Activated CD8-positive, alpha-beta memory T cell treated with anti-CD3 and anti-CD28 coated beads, Interleukin-2, amount 50 U/mL, for 4 hours (primary cell): Measurements from ENCODE around the gene RCC1.
A peak's percentile ranks its signal among the peaks of the same experiment; 100 is the strongest.
"Not testable (repeated sequence)": the region's sequence is repeated elsewhere in the genome, so short reads cannot be mapped to it uniquely, and the experiment has no call there.

Experiments used
- DNase-seq: peaks from one replicate; pipeline ENCODE4 v3.0.0-alpha.2; 2020

Gene RCC1, protein sequence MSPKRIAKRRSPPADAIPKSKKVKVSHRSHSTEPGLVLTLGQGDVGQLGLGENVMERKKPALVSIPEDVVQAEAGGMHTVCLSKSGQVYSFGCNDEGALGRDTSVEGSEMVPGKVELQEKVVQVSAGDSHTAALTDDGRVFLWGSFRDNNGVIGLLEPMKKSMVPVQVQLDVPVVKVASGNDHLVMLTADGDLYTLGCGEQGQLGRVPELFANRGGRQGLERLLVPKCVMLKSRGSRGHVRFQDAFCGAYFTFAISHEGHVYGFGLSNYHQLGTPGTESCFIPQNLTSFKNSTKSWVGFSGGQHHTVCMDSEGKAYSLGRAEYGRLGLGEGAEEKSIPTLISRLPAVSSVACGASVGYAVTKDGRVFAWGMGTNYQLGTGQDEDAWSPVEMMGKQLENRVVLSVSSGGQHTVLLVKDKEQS

DNA sequence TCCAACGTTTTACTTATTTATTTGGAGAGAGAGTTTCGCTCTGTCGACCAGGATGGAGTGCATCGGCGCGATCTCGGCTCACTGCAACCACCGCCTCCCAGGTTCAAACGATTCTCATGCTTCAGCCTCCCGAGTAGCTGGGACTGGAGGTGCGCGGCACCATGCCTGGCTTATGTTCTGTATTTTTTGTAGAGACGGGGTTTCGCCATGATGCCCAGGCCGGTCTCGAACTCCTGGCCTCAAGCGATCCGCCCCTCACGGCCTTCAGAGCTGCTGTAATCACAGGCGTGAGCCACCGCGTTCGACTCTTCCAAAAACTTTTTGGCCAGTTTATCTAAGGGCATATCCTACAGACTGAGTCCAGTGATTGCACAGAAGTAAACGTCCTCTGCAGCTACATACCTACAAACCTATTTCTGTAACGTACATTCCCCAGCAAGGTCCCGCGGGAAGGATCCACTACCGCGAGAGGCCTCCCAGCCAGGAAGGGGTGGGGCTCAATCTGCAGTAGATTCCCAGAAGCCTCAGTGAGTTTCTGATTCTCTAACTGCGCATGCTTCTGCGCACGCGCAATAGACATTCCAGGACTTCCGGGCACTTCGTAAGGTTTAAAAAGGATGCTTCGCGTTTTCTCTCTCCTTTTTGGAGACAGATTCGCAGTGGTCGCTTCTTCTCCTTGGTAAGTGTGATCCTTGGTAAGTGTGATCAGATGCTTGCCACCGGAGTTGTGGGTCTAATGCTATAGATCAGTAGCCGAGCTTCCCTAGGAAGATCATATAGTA is at the start of gene RCC1:
Gene RCC1, plus strand, starts transcription at position 638 of the 782 bp plus-strand sequence. CDS start 23,824 bp downstream, outside the sequence.
- DNase-seq: peak; percentile 93

DNA sequence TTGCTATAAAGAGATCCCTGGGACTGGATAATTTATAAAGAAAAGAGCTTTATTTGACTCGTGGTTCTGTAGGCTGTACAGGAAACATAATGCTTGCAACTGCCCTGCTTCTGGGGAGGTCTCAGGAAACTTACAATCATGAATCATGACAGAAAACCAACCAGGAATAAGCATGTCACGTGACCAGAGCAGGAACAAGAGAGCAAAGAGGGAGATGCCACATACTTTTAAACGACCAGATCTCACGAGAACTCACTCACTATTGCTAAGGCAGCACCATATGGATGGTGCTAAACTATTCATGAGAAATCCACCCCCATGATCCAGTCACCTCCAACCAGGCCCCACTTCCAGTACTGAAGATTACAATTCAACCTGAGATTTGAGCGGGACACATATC is 49.8 kb upstream of the RCC1 start:
- no peak for DNase-seq

DNA sequence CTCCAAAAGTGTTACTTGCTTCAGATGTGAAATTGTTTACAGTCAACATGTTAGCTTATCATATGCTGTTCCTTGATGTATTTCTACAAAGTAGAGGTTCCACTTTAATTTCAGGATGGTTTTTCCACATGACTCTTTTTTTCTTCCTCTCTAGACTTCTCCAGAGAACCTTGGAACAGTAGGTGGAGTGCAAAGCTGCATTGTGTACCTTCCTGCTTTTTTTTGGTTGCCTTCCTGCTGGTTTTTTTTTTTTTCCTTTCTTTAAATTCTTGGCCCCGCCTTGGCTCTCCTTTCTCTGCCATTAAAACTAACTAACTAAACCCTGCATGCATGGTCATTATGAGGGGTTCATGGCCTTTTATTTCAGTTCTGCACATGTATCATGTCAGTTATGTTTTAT is 48.2 kb upstream of the RCC1 start:
- DNase-seq: no peak

DNA sequence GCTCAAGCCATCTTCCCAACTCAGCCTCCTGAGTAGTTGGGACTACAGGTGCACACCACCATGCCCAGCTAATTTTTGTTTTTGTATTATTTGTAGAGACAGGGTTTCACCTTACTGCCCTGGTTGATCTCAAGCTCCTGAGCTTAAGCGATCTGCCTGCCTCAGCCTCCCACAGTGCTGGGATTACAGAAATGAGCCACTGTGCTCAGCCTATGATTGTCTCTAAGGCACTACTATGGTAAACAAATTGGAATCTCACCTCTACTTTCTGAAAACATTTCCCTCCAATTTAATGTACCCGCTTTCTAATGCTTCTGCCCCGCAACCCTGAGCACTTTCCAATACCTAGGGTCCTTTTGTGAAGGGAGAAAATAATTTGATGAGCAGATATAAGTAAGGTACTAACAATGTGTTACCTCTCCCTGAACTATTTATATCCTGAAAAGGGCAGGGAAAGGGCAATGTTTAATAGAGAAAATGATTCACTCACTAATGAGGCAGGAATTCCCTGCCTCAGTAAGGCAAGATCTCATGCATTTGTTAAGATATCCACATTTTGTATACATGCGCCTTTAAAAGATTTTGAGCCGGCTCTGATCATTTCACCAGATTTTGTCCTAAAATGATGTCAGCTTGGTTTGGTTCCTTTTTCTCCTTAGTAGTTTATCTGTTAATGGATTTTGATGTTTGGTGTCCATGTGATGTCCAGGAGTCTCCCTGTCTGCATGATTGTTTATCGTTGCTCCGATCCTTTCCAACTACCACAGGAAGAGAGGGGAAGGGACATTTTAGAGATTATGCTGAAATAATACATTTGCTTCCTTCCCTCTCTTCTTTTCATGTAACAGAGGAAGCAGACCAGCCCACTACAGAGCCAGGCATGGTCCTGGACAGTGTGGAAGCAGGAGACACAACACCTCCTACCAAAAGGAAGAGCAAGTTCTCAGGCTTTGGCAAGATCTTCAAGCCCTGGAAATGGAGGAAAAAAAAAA is 47.3 kb upstream of the RCC1 start:
- DNase-seq: no peak

DNA sequence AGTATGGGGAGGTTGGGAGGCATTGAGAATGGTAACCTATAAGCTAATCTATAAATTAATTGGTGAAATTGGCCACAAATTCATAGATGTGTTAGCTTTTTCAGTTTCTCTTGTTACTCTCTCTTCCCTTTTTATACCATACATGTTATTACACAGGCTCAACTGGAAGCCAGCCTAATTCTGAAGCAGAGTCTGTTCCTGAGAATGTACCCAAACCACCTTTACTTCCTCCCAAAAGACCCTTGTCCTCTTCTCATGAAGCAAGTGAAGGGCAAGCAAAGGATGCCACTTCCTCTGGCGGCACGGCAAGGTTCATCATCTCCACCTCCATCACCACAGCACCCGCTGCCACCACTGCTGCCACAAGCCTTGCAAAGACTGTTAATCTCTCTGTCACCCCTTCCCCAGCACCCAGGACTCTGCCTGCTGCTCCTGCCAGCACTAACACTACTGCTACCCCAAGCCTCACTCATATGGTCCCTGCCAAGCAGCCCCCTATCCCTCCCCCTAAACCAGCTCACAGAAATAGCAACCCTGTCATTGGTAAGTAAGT is 39.5 kb upstream of the RCC1 start:
- DNase-seq: no peak

DNA sequence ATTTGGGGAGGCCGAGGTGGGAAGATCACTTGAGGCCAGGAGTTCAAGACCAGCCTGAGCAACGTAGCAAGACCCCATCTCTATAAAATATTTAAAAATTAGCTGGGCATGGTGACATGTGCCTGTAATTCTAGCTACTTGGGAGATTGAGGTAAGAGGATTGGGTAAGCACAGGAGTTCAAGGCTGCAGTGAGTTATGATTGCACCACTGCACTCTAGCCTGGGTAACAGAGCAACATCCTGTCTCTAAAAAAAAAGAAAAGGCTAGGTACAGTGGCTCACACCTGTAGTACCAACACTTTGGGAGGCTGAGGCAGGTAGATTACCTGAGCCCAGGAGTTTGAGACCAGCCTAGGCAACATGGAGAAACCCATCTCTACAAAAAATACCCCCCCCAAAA is 35.7 kb upstream of the RCC1 start:
- DNase-seq: no peak

DNA sequence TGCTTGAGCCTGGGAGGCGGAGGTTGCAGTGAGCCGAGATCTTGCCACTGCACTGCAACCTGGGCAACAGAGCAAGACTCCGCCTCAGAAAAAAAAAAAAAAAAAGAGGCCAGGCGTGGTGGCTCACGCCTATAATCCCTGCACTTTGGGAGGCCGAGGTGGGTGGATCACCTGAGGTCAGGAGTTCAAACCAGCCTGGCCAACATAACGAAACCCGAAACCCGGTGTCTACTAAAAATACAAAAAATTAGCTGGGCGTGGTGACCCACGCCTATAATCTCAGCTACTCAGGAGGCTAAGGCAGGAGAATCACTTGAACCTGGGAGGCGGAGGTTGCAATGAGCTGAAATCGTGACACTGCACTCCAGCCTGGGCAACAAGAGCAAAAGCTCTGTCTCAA is 26.3 kb upstream of the RCC1 start:
- DNase-seq: not testable (repeated sequence)

DNA sequence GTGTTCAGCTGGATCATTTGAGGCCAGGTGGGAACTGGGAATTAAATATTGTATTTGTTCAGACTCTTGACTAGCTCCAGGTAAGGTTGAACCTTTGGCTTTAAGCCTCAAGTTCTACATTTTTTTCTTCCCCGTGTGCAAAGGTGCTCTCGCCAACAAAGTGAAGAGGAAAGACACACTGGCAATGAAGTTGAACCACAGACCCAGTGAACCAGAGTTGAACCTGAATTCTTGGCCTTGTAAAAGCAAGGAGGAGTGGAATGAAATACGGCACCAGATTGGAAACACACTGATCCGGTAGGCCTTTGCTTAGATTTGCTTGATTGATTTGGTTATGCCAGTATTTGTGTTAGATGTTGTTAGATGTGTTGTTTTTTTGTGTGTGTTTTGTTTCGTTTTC is 25.5 kb upstream of the RCC1 start:
- DNase-seq: no peak

DNA sequence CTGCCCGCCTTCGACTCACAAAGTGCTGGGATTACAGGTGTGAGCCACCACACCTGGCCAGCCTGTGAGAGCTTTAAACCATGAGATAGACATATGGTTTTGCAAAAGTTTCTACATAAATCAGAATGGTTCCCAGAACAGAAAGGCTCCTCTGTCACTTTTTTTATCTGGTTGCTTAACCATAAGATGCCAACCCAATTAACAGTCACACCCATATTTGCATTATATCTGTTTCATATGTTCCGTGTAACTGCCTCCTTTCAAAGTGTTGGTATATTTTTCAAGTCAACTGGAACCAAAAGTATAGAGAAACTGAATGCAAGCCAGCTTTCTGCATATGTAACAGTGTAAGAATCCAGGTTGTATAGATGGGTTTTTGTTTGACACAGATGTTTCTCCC is 23.7 kb upstream of the RCC1 start:
- no peak for DNase-seq

DNA sequence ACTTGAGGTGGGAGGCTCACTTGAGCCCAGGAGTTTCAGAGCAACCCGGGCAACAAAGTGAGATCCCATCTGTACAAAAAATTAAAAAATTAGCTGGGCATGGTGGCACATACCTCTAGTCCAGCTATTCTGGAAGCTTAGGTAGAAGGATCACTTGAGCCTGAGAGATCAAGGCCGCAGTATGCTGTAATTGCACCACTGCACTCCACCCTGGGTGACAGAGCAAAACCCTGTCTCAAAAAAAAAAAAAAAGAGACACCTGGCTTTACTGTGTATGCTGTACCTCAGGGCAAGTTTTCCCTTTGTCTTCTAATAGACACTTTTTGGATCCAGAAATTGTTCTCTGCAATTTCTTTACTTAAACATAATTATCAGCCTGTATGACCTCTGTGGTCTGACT is 23.1 kb upstream of the RCC1 start:
- no peak for DNase-seq

DNA sequence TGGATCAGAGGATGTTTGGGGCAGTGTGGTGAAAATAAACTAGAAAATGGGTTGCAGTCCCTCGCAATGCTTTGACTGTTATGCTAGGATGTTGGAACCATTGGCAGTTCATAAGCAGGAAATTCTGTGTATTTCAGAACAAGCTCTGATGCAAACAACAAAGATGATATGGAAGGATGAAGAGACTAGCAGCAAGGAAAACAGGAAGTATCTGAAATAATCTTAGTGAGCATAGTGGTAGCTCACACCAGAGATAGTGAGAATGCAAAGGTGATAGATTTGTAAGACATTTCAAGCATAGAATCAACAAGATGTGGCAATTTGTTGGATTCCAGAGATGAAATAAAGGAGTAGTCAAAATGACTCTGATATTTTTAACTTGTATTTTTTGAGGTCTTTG is 11.1 kb upstream of the RCC1 start:
- no peak for DNase-seq

DNA sequence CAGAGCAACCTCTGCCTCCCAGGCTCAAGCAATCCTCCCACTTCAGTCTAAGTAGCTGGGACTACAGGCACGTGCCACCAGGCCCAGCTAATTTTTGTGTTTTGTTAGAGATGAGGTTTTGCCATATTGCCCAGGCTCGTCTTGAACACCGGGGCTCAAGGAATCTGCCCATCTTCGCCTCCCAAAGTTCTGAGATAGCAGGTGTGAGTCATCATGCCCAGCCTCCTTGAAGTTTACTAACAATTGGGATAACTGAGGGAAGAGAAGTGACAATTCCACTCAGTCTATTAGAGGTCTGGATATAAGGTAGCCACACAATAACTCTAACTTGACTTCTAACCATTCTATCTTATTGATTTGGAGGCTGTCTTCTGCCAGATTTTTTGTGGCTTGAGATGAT is 6.3 kb upstream of the RCC1 start:
- no peak for DNase-seq

DNA sequence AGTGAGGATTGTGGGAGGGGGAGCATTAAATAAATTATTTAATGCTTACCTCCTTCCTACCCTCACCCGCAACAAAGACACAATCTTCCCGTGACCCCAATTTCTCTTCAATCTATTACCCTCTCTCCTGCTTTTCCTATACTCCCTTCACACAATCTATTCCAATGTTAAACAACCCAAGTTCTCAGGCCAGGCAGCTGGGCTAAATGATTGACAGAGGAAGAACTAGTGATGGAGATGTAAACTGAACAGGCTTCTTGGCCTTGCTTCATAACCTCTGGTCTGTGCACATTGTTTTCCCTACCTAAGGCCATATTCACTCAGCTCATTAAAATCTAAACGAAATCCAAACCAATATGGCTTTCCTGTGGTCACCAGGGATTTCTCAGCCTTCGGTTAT is 3.9 kb upstream of the RCC1 start:
- DNase-seq: no peak

DNA sequence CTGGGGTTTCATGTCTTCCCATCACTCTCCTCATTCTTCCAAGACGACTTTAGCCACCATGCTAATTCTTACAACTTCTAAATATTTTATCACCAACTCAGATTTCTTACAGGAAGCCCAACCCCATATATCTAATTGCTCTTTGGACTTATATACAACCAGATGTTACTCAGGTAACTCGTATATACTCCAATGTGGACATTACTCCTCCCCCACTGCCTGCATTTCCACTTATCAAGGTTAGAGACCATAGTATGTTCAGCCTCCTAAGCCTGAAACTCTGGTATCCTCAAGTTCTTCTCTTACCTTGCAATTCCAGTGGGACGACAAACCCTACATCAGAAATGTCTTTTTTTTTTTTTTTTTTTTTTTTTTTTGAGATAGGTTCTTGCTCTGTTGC is 2.7 kb upstream of the RCC1 start:
- no peak for DNase-seq

DNA sequence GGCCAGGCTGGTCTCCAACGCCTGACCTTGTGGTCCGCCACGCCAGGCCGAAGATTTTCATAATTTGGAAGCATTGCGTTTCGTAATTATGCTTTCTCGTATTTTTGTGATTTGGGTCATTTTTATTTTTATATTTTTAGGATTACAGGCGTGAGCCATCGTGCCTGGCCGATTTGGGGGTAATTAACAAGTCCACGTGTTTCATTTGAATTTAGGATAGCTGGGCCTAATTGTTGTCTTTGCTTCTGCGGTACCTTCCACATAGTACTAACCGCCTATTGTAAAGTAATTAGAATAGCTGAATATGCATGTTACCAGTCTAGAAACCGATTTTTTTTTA is 1.0 kb downstream of the RCC1 start:
- DNase-seq: no peak

DNA sequence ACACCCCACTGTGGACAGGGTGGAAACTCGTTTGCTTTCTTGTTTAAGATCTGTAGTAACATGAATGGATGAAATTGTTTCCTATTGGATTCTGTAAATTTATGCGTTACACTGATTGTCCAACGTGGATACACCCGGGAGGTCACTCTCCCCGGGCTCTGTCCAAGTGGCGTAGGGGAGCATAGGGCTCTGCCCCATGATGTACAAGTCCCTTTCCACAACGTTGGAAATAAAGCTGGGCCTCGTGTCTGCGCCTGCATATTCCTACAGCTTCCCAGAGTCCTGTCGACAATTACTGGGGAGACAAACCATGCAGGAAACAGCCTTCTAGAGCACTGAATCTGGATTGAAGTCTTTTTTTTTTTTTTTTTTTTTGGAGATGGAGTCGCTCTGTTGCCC is 1.4 kb downstream of the RCC1 start:
- DNase-seq: no peak

DNA sequence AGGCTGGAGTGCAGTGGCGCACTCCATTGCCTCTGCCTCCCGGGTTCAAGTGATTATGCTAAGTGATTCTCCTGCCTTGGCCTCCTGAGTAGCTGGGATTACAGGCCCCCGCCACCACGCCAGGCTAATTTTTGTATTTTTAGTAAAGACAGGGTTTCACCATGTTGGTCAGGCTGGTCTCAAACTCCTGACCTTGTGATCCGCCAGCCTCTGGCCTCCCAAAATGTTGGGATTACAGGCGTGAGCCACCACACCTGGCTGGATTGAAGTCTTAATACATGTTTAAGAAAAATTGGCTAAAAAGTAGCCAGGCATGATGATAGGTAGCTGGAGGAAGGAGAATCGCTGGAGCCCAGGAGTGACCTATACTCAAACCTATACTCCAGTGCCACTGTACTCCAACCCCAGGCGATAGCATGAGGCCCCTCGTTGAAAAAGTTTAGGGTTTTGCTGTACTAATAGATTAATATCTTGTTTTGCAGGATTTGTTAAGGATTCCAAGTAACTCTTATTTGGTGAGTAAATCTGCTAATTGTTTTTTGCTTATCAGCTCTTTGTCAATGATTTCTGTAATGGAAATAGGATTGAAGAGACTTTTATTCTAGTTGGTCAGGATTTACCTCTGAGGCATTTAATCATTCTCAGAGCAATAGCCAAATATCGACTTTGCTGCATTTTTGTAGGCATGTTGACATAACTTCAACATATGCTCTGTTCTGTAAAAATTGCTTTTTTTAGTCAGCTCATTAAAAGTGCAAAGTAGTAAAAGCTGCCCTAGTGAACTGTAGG is 2.0 kb downstream of the RCC1 start:
- DNase-seq: no peak

DNA sequence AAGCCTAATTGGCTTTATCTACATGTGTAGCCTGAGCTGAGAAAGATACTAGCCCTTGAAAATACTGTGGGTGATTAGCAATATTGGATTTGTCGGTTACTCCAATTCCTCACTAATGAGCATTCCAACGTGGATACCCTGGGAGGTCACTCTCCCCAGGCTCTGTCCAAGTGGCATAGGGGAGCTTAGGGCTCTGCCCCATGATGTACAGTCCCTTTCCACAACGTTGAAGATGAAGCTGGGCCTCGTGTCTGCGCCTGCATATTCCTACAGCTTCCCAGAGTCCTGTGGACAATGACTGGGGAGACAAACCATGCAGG is 2.6 kb downstream of the RCC1 start:
- no peak for DNase-seq

DNA sequence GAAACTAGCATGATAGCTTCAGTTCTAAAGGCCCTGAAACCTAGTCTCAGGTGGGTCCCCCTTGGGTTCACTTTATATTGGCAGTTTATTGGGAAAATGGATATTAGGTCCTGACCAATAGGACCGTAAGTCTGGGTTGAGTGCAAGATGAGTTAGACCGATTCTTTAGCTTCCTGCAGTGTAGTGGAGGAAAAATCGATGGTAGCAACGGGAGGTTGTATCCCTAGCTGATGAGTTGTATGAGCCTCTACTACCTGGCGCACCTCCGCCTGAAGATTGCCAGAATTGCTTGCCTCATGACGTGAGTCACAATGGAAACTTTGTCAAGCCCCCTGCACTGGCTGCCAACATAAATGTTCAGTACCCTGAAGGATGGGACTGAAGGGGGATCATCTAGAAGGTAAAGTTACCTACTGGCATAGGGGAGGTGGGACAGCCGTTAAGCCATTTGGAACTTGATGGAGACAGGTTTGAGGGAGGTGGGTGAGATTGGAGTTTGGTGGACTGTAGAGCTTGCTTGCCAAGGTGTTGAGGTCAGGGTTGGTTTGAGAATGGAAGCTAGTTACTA is 3.9 kb downstream of the RCC1 start:
- DNase-seq: peak; percentile 59

DNA sequence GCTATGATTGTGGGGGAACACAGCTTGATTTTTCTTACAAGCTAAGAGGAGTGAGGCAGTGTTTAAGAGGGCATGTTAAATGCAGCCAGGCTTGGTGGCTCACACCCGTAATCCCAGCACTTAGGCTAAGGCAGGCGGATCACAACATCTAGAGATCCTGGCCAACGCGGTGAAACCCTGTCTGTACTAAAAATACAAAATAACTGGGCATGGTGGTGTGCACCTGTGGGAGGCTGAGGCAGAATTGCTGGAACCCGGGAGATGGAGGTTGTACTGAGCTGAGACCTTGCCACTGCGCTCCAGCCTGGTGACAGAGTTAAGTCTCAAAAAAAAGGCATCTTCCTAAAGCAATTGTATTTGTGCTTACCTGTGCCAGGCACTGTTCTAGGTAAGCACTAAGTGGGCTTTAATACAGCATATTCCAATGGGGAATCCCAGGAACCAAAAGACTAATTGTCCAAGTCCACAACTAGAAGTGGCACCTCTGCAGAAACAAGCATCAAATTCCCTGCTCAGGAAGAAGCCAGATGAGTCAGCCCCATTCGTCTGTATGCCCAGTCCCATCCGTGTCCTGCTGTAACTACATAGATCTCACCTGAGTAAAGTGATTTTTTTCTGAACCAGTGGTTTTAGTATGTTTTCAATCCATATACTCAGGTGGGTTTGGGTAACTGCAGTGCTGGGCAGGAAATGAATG is 4.6 kb downstream of the RCC1 start:
- DNase-seq: no peak

DNA sequence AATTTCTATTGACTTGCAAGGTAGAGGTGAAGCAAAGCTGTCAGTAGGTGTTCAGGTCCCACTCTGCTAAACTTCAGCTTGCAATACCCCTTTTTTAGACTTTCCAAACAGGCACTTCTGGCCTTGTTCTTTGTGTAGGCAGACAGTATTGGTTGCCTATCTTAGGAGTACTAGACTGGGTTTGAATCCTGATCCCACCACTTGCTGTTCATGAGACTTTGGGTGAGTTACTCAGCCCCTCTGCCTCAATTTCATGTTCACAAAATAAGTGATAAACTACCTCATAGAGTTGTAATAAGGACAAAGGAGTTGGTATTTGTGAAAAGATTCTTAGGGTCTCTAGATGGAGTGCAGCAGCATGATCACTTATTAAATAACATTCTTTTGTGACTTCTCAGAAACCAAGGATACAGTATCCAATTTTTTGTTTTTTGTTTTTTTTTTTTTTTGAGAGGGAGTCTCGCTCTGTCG is 5.2 kb downstream of the RCC1 start:
- DNase-seq: no peak
